Measurements from ENCODE around the gene MYPN.
A peak's percentile ranks its signal among the peaks of the same experiment; 100 is the strongest.

The MYPN gene

GRCh38 chr10:68112837-68113236, 3.5 kb downstream of the MYPN start:
- no peak for TF ChIP-seq CTCF (IDR thresholded peaks at IDR 0.05)
- Mint-ChIP-seq H3K4me3 (no peak overlapping the region), H3K4me1 (peaks cover 5% of the 10 kb centered on the region), H3K9me3 (no peaks in the 10 kb centered on the region), H3K36me3 (ENCODE audit: low read depth) (no peaks in the 10 kb centered on the region), H3K27me3 (ENCODE audit: low read depth, poor library complexity) (peaks cover 3% of the 10 kb centered on the region), H3K27ac (no peak overlapping the region)
- no peak for DNase-seq

GRCh38 chr10:68118657-68119056, 9.4 kb downstream of the MYPN start:
- no peak for TF ChIP-seq CTCF (IDR thresholded peaks at IDR 0.05)
- DNase-seq: no peak
- Mint-ChIP-seq H3K4me1 (peaks cover 6% of the 10 kb centered on the region), H3K27me3 (ENCODE audit: low read depth, poor library complexity) (no peaks in the 10 kb centered on the region), H3K4me3 (no peak overlapping the region), H3K9me3 (no peaks in the 10 kb centered on the region), H3K27ac (peak overlapping the region; percentile 36), H3K36me3 (ENCODE audit: low read depth) (no peaks in the 10 kb centered on the region)

GRCh38 chr10:68121020-68121743, 11.9 kb downstream of the MYPN start:
- no peak for TF ChIP-seq CTCF (IDR thresholded peaks at IDR 0.05)

GRCh38 chr10:68121852-68122251, 12.6 kb downstream of the MYPN start:
- Mint-ChIP-seq H3K4me1 (peaks cover 6% of the 10 kb centered on the region), H3K36me3 (ENCODE audit: low read depth) (no peaks in the 10 kb centered on the region), H3K4me3 (no peak overlapping the region), H3K9me3 (no peaks in the 10 kb centered on the region), H3K27ac (peak overlapping the region; percentile 47), H3K27me3 (ENCODE audit: low read depth, poor library complexity) (no peaks in the 10 kb centered on the region)
- no peak for DNase-seq
- TF ChIP-seq CTCF (IDR thresholded peaks at IDR 0.05): no peak

More at GRCh38 chr10:68121020-68121743, 11.9 kb downstream of the MYPN start:
- Mint-ChIP-seq H3K27ac (peak overlapping the region; percentile 47), H3K27me3 (ENCODE audit: low read depth, poor library complexity) (no peaks in the 10 kb centered on the region), H3K4me1 (peaks cover 6% of the 10 kb centered on the region), H3K36me3 (ENCODE audit: low read depth) (no peaks in the 10 kb centered on the region), H3K9me3 (no peaks in the 10 kb centered on the region), H3K4me3 (no peak overlapping the region)
- DNase-seq: no peak

- no peak for DNase-seq
- no peak overlapping the region for H3K27ac Mint-ChIP-seq
- H3K27me3 Mint-ChIP-seq (ENCODE audit: low read depth, poor library complexity): peaks cover 3% of the 10 kb centered on the region
- H3K9me3 Mint-ChIP-seq: no peaks in the 10 kb centered on the region
- peaks cover 6% of the 10 kb centered on the region for H3K4me1 Mint-ChIP-seq
- H3K36me3 Mint-ChIP-seq (ENCODE audit: low read depth): no peaks in the 10 kb centered on the region
- H3K4me3 Mint-ChIP-seq: no peak overlapping the region
- no peak for TF ChIP-seq CTCF (IDR thresholded peaks at IDR 0.05)
These were observed 15.4 kb downstream of the MYPN start for GRCh38 chr10:68124718-68125117.

- Mint-ChIP-seq H3K27ac (no peak overlapping the region), H3K9me3 (no peaks in the 10 kb centered on the region), H3K4me1 (peaks cover 6% of the 10 kb centered on the region), H3K36me3 (ENCODE audit: low read depth) (no peaks in the 10 kb centered on the region), H3K27me3 (ENCODE audit: low read depth, poor library complexity) (peaks cover 3% of the 10 kb centered on the region), H3K4me3 (no peak overlapping the region)
- no peak for DNase-seq
- no peak for TF ChIP-seq CTCF (IDR thresholded peaks at IDR 0.05)
These were observed 16.5 kb downstream of the MYPN start for GRCh38 chr10:68125772-68126171.

Measured in nephron progenitor cell (in vitro differentiated cells).